GM18520 (cell line): ENCODE data around the gene MCOLN2.
"Not testable (repeated sequence)": the region's sequence is repeated elsewhere in the genome, so short reads cannot be mapped to it uniquely, and the experiment has no call there.

Experiments
- ATAC-seq: cut with Tn5 transposase; IDR thresholded peaks from one replicate; pipeline ENCODE4 v1.9.1; 2021; ENCODE audit not compliant: unreplicated experiment

Gene MCOLN2

GRCh38 chr1:84902727-84903126 lies 94.2 kb downstream of the MCOLN2 start:
- not testable (repeated sequence) for ATAC-seq

GRCh38 chr1:84899969-84900368 lies 96.9 kb downstream of the MCOLN2 start:
- ATAC-seq = no peak

GRCh38 chr1:84896279-84896678 lies 100.6 kb downstream of the MCOLN2 start:
- no peak for ATAC-seq

- no peak for ATAC-seq
These were observed 104.0 kb downstream of the MCOLN2 start, which contains the start of gene LPAR3 for GRCh38 chr1:84892705-84893618. TSS of gene LPAR3 (minus strand) at chr1:84893206. CDS start at chr1:84866120, 27,086 bp downstream.

GRCh38 chr1:84890566-84890965 lies 106.3 kb downstream of the MCOLN2 start:
- ATAC-seq = no peak

- ATAC-seq = no peak
These were observed 107.5 kb downstream of the MCOLN2 start for GRCh38 chr1:84889437-84889836.

- no peak for ATAC-seq
These were observed 108.2 kb downstream of the MCOLN2 start for GRCh38 chr1:84888753-84889152.

GRCh38 chr1:84887261-84887934 lies 109.5 kb downstream of the MCOLN2 start:
- ATAC-seq = no peak

- ATAC-seq = no peak
These were observed 111.4 kb downstream of the MCOLN2 start for GRCh38 chr1:84885469-84885868.

- ATAC-seq = no peak
These were observed 112.1 kb downstream of the MCOLN2 start for GRCh38 chr1:84884671-84885389.

GRCh38 chr1:84883286-84883685 lies 113.6 kb downstream of the MCOLN2 start:
- no peak for ATAC-seq

GRCh38 chr1:84877592-84877991 lies 119.3 kb downstream of the MCOLN2 start:
- no peak for ATAC-seq

GRCh38 chr1:84876353-84876752 lies 120.6 kb downstream of the MCOLN2 start:
- ATAC-seq = no peak
